GM19351 (cell line): Measurements from ENCODE around the gene PDE4A.
"Not testable (repeated sequence)": the region's sequence is repeated elsewhere in the genome, so short reads cannot be mapped to it uniquely, and the experiment has no call there.

Source experiments
- ATAC-seq: cut with Tn5 transposase; IDR thresholded peaks from one replicate; pipeline ENCODE4 v1.9.1; 2021; ENCODE audit warnings: mild to moderate bottlenecking, moderate library complexity; ENCODE audit not compliant: unreplicated experiment

The PDE4A gene

GRCh38 chr19:10424011-10424637, 3.8 kb downstream of the PDE4A start:
- ATAC-seq, result no peak

- ATAC-seq, result no peak
Measured at GRCh38 chr19:10427169-10427568, 6.8 kb downstream of the PDE4A start.

- no peak for ATAC-seq
Measured at GRCh38 chr19:10428996-10429381, 8.7 kb downstream of the PDE4A start.

- no peak for ATAC-seq
Measured at GRCh38 chr19:10430505-10431253, 10.3 kb downstream of the PDE4A start.

- ATAC-seq, result no peak
Measured at GRCh38 chr19:10431254-10431942, 11.1 kb downstream of the PDE4A start.

GRCh38 chr19:10431943-10432735, 11.8 kb downstream of the PDE4A start:
- no peak for ATAC-seq

- ATAC-seq, result no peak
Measured at GRCh38 chr19:10432736-10433130, 12.4 kb downstream of the PDE4A start.

- no peak for ATAC-seq
Measured at GRCh38 chr19:10433131-10433536, 12.8 kb downstream of the PDE4A start.

GRCh38 chr19:10439588-10439987, 19.2 kb downstream of the PDE4A start:
- no peak for ATAC-seq

GRCh38 chr19:10442698-10443097, 22.4 kb downstream of the PDE4A start:
- ATAC-seq, result no peak

GRCh38 chr19:10449037-10449436, 28.7 kb downstream of the PDE4A start:
- no peak for ATAC-seq

GRCh38 chr19:10450191-10450852, 30.0 kb downstream of the PDE4A start:
- no peak for ATAC-seq

GRCh38 chr19:10450853-10451609, 30.7 kb downstream of the PDE4A start:
- ATAC-seq, result no peak

- no peak for ATAC-seq
Measured at GRCh38 chr19:10452726-10453618, 32.6 kb downstream of the PDE4A start.

- no peak for ATAC-seq
Measured at GRCh38 chr19:10453852-10454251, 33.5 kb downstream of the PDE4A start.

GRCh38 chr19:10454267-10454666, 33.9 kb downstream of the PDE4A start:
- ATAC-seq, result no peak

- ATAC-seq, result not testable (repeated sequence)
Measured at GRCh38 chr19:10458733-10459132, 38.4 kb downstream of the PDE4A start.

GRCh38 chr19:10460714-10461046, 40.3 kb downstream of the PDE4A start:
- no peak for ATAC-seq
